ENCODE data around the gene ADGRG6.

The ADGRG6 gene

DNA sequence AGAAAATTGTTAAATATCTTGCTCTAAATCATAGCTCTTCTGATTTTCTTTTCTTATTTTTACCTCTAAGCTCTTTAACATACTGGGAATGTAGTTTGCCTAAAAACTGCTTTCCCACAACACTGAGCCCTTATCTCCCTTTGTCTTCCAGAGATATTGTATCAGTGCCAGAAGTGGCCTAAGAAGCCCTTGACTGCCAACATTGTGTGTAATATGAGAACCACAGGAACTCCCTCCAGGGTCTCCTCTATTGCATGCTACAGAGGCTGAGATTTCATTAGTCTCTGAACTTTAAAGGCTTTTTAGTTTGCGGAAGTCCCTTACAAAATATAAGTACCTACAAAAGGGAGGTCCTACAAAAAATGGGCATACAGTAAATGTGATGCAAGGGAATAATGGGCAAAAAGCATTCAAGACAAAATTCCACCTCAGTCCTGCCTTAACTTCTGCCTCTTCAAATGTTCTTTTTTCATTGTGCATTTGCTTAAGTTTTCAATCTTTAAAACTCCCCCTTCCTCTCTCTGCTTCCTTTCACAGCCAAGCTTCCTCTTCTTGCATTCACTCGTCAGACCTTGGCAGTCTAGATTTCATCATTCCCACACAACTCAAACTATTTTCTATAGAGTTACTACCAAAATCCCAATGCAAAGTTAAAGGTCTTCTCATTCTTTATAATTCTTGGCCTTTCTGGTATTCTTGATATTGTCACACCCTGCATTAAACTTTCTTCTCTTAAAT, 76.5 kb downstream of the ADGRG6 start:
- no peak for DNase-seq

DNA sequence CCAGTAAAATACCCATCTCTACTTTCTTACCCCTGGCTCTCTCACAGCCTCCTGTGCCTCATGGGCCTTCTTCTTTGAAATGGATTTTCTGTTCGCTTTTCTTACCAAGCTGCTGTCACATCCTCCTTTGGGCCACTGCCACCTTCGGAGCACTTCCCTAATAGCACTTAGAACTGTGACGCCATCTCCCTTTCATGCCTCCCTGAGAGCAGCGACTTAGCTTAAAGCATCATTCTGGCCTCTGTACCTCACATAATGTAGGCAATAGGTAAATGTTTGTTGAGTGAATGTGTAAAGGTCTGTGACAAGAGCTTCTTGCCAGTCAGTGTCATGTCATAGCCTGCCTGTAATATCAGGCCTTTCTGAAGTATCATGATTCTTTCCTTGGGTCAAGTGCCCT, 78.8 kb downstream of the ADGRG6 start:
- no peak for DNase-seq

DNA sequence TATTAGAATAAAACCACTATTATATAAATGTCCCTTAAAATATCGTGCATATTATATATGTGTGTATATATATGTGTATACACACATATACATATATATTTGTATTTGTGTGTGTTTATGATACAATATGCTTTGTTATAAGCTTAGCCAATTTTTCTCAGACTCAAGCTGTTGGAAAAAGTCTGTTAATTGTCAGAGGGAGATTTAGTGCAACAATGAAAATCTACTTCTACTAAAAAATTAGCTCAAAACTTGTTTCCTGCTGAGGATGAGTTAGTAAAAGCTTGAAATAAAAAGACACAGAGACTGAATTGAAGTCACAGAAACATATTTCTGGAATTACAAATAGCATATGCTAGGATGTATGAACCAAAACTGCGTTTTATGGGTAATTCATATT, 79.4 kb downstream of the ADGRG6 start:
- DNase-seq, result no peak

DNA sequence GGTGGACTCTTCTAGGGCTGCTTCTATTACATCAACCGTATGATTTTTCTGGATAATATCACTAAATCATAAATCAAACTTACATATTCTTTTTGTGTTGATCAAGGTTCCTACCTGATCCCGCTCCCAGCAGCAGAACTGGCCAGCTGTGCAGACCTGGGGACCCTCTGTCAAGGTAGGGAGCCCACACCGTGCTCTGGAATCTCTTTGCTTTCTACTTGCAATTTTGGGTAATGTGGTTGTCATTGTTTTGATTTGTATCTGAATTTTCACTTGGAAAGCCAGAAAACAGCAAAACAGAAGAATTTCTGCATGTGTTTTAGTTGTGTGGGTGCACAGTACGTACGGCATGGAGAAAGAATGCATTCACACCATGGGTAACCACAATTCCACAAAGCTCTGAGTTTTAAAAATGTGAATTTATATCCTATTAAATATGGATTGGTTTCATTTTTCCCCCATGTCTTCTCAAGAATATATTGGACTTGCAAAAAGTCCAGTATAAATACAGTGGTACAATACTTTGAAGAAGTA, 80.1 kb downstream of the ADGRG6 start:
- DNase-seq, result no peak

DNA sequence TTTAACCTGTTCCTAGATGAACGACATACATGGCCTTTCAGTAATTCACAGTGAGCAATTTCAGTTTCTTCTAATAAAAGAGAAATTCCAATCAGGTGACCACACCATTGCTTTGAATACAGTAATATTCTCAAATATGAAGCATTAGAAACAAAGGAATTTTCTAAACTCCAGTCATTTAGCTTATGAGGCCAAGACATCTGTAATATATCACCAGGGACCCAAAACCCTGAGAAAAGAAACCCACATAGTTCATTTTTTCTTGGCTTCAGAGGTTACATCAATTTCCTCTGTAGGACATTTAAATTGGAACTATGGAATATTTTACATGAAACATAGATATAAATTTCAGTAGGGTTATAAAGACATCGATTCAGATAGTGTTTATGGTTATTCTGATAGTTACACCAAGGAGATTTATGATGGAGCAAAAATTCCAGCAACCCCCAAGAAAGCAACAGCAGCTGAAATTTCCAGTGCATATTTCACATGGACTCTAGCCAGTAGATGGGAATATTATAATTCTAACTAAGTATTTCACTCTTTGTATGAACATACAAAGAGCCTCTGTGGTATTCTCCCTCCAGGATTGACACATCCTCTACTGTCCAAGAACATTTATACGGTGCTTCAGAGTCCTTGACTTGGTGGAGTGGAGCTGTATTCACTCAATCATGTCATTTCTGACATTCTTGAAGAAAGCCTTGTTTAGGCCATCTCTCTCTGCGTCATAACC, 82.9 kb downstream of the ADGRG6 start:
- DNase-seq, result no peak

DNA sequence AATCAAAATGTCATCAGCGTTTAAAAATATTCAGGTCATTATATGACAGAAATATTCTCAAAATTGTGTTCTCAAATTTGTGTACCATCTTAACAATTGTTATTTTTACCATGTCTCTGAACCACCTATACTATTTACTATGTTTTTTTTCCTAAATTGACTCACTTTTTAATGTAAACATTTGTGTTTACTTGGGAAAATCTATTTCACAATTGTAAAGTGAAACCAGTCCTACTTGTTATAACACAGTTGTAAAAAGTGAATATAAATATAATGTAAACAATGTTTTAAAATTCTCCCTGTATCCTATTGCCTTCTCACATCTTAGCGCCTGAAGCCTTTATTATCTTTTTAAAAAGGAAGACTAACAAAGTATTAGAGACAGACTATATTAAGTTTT, 83.5 kb downstream of the ADGRG6 start:
- DNase-seq, result no peak

DNA sequence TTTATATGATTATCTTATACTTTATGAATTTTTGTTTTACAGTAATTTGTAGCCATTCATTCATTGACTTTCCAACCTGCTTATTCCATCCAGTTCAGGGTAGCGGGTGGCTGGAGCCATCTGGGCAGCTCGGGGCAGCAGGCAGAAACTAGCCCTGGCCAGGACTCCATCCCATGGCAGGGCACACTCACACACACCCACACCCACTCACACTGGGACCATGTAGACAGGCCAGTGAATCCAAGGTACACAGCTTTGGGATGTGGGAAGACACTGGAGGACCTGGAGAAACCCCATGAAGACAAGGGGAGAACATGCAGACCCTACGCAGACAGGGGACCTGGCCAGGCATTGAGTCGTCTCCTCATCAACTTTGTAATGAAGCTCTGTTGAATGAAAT, 84.8 kb downstream of the ADGRG6 start:
- no peak for DNase-seq

DNA sequence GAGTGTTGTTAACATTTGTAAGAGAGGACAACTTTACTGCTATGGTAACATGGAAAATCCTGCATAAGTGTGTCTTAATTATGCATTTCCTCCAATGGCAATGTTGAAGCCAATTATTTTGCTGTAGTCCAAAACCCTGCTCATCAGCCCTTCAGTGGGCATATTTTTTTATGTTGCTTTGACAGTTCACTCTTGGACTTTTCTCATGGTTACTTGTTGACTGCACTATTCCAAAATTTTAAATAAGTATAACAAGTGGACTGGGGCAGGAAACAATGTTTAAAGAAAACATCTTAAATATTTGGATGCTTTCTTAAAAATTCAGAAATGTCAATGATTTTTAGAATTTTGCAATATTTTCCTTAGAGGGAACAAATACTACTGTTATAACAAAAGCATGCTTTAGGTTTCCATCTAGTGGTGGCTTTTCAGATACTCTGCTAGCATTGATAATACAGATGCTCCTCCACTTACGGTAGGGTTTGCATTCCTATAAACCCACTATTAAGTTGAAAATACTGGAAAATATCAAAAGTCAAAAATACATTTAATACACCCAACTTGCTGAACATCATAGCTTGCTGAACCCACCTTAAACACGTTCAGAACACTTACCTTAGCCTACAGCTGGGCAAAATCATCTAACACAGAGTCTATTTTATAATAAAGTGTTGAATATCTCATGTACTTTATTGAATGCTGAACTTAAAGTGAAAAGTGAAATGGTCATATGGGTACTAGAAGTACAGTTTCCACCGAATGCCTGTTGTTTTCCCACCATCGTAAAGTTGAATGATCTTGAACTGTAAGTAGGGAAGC, 86.4 kb downstream of the ADGRG6 start:
- no peak for DNase-seq

DNA sequence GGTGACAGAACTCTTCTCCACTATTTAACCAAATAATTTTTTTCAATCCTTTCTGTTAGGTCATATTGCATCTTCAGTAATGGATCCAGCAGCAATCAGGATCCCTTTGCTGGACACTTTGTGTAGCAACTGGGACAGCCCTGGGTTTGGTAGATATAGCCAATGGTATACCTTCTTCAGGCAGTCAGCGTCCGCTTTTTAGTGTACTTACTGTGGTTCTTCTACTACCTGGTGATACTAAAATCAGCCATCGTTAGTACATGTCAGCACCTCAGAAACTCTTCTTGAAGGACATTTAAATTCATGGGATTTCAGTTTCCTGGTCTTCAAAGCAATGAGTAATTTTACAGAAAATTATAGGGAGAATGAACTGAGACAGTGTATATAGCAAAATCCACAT, 93.5 kb downstream of the ADGRG6 start:
- DNase-seq, result no peak

DNA sequence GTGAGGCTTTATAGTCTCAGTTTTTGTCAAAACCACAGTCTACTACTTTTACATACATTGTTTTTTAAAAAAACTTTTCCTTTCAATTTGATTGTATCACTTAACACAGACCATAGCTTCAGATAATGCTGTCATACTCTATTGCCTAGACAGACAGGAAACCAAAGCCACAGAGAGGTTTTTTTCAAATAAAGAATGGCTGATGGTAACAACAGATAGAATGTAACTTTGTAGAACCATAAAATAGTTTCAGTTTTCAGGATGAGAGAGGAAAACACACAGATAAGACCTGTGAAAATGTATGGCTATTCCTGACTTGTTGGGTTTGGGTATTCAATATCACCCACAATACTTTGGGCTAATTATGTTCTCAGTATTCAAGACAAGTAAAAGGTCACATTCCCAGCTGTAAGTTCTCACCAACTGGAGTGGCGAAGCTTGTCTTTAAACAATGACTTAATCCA, 94.0 kb downstream of the ADGRG6 start:
- no peak for DNase-seq

DNA sequence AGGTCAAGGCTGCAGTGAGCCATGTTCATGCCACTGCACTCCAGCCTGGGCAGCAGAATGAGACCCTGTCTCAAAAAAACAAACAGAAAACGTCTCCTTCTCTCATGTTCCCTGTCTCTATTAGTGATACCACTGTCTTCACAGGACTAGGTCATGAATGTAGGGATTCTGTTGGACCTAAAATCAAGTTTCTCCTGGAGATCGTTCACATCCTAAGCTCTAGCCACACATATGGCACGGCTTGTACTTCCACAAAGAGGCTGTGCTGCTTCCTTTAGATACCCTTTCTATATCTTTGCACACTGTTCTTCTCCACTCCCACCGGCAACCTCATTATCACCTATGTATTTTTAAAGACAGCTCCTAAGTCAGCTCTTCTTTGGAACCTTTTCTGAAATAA, 96.5 kb downstream of the ADGRG6 start:
- DNase-seq, result no peak

DNA sequence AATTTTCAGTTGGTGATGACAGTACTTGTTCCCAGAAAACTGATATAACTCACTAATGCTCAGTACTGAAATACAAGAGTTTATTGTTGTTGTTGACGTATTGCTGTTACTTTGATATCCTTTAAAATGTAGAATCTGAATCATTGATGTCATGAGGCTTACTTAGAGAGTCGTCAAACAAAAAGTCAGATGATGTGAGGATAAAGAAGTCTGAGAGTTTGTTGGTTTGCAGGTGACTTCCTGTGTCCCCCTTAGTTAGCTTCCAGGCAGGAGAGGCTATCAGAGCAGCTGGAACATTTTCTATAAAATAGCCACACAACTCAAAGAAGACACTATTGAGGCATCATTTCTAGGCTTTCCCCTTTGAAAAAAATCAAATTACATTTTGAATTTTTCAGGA, 97.9 kb downstream of the ADGRG6 start:
- no peak for DNase-seq

DNA sequence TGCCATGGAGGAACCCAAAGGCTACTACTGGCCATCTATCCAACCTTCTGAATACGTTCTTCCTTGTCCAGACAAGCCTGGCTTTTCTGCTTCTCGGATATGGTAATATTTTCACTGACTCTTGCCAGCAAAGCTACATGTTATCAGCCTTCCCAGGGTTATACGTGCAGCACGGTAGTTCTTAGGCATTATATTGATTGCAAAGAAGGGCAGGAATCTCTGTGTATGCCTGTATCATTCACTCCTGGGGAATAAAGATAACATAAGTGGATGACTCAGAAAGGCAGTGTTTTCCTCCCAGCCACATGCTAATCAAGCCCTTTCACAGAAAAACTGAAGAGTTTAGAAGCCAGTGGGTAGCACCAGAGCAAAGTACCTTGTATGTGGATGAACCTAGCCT, 98.7 kb downstream of the ADGRG6 start:
- no peak for DNase-seq

DNA sequence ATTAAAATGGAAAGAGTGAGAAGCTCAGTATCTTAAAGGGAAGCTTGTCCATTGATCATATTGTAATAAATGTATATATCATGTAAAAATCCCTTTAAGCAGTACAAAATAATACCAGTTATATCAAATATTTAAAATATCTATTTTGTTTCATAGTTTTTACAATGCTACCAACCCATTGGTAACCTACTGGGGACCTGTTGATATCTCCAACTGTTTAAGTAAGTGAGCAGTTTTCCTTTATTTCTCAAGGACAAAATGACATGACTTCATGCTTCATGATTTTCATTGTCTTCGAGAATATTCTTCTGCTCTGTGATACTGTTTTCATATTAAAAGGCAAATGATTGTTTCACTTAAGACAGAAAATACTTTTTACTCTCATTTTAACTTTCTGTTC, 100.0 kb downstream of the ADGRG6 start:
- no peak for DNase-seq

DNA sequence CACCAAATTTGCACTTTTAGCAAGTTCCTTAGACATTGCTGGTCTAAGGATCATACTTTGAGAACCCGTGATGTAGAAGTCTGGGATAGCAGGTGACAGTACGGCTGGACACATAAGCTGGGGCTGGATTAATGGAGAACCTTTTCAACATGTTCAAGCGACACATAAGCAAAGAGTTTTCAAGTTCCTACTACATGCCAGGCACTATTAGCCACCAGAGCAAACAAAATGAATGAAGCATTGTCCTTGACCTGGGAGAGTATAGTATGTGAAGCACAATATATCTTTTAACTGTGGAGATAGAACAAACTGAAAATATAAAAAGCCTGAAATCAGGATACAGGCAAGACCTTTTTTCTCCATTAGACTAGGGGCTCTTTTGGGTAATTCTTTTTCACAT, 102.9 kb downstream of the ADGRG6 start:
- DNase-seq, result no peak

DNA sequence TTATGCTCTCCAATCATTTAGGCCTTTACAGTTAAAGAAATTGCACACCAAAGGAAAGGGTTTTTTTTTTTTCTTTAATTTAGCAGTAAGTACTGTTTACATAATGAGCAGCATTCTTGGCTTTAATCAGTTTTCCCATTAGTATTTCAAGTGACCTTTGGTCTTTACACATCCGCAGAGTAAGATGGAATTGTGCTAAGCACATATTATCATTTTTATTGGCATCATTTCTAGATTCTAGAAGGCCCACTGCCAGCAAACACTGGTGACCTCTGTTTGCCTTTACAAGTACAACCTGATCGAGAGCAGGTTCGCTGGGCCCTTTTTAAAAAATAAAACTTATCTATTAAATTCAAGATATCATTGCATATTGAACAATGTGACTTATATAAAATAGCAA, 104.3 kb downstream of the ADGRG6 start:
- no peak for DNase-seq

DNA sequence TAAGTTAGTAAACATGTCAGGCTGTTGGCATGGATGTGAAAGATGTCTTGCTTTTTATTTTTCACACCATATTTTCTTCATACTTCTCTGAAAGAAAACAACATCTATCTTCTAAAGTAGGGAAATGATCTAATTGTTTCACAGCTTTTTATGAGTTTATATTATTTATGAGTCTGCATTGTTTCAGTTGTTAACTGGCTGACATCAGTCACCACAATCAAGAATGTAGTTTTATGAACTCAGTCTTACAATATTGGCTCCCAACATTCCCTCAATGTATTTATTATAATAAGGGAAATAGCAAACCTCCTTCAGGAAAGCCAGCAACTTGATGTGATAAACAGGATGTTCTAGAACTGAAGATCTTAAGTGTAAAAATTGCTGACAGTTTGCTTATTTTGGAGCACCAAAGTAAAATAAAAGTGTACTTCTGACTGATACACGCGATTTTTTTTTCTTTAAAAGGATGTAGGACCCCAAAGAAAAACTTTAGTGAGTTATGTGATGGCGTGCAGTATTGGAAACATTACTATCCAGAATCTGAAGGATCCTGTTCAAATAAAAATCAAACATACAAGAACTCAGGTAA, 106.0 kb downstream of the ADGRG6 start:
- DNase-seq, result no peak

DNA sequence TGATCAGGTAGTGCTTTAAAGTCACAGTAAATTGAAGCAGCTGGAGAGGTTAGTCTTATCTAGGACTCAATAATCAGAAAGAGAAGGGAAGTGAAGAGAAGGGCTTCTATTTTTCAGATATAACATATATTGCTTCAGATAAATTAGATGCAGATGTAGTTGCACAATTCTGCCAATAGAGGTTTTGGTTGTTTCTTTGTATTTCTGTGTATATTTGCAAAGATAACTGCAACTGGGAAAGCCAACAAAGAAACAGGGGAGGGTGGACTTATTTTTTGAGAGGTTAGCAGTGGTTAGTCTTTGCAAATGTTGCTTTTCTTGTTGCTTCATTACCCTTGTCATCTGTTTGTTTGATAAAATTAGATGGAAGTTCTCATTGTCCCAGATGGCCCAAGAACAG, 106.6 kb downstream of the ADGRG6 start:
- DNase-seq, result no peak

DNA sequence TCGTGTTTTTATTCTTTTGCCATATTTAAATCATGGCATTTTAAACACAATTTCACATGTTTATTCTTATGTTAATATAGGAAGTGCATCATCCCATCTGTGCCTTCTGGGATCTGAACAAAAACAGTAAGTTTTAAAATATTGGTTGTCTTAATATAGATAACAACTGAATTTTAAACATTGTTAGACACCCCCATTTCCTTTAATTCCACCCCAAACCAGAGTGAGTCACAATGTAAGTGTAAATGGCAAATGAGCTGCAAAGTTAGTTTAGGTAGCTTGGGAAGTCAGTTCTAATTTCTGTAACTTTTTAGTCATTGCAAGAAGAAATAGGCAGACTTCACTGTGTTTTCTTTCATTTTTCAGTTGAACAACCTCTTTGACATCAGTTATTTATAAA, 108.0 kb downstream of the ADGRG6 start:
- DNase-seq, result no peak

DNA sequence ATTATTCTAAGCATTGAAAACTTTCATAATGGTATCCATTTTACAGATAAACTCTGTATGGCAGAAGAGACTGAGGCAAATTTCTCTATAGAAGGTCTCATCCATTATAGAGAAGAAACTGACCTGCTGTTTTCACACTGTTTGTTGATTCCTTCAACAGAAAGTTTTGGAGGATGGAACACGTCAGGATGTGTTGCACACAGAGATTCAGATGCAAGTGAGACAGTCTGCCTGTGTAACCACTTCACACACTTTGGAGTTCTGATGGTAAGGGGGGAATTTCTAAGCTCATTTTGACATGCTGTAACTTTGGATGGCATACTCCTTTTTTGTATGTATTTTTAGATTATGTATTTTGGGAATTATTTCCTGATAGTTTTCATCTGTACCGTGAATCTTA, 109.3 kb downstream of the ADGRG6 start:
- DNase-seq, result no peak

DNA sequence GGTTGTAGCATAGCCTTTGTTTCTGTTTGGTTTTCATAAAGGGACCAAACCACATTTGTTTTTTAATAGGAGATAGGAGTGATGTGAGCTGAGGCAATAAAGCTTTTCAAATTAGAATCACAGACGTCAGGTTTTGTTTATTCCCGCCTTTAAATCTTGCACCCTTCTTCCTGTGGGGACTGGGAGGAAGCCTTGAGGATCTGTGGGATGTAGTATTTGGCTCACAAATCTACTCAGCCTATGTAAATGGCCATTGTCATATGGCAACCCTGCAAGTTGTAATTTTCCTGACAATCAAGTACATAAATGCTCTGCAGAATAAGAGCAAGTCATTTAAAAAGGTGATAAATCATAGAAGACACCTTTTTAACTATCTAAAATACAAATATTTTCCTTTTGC, 110.4 kb downstream of the ADGRG6 start:
- DNase-seq, result no peak

DNA sequence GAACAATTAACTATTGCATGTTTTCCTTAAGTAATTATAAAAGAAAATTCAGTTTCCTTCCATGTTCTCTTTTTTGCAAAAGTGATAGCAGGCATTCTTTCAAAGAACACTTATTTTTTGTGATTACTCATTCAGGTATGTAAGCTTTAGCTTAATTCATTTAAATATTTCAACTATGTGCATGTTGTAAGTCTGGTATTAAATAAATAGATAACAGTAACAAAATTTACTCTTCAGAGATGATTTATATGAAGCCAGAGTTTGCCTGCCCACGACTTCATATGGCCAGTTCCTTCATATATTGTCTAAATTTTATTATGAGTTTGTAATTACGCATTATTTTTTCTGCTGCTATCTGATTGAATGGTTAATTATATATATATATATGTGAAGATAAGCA, 110.9 kb downstream of the ADGRG6 start:
- no peak for DNase-seq

DNA sequence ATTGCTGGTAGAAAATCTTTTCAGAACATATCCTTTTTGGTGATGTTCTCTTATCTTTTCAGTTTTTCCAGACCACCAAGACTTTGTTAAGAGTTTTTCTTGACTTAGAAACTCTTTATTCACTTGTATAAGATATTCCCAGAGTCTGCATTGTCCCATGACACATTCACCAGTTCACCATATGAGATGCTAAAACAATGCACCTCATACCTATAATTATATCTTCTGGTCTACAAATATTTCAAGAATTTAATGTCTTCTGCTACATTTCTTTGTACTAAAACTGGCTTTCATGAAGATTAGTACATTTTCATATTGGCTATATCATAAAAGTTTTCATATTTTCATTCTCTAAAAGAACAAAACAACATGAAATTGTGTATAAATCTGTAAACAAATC, 111.3 kb downstream of the ADGRG6 start:
- no peak for DNase-seq
